RWPE2 (cell line): ENCODE data around the gene XKR3.

Experiments used
- ATAC-seq: fragments of 200-7000 bp; cut with Tn5 transposase; 3 replicates; pipeline ENCODE4 v1.9.1; 2021; ENCODE audit warnings: low read depth
- DNase-seq: peaks from one replicate; pipeline ENCODE4 v3.0.0-alpha.2; 2020; ENCODE audit warnings: low spot score
- H3K27ac ChIP-seq: fragments of 450-650 bp; 2 replicates; pipeline ENCODE4 v1.5.1; 2017; ENCODE audit warnings: mild to moderate bottlenecking; ENCODE audit not compliant: poor library complexity, severe bottlenecking
- H3K27me3 ChIP-seq: fragments of 250-450 bp; sonication (Bioruptor Pico); 2 replicates; pipeline ENCODE4 v1.5.1; 2021; ENCODE audit warnings: mild to moderate bottlenecking, moderate library complexity; ENCODE audit not compliant: insufficient read depth, poor library complexity, severe bottlenecking
- H3K36me3 ChIP-seq: fragments of 250-450 bp; sonication (Bioruptor Pico); 2 replicates; pipeline ENCODE4 v1.5.1; 2020; ENCODE audit warnings: low read depth, mild to moderate bottlenecking, moderate library complexity
- H3K4me1 ChIP-seq: fragments of 250-450 bp; sonication (Bioruptor Pico); 2 replicates; pipeline ENCODE4 v1.5.1; 2021; ENCODE audit warnings: mild to moderate bottlenecking, moderate library complexity; ENCODE audit not compliant: insufficient read depth, poor library complexity, severe bottlenecking
- H3K4me3 ChIP-seq: fragments of 250-450 bp; sonication (Bioruptor Pico); 2 replicates; pipeline ENCODE4 v1.5.1; 2021; ENCODE audit warnings: mild to moderate bottlenecking, moderate library complexity; ENCODE audit not compliant: severe bottlenecking
- H3K9me3 ChIP-seq: fragments of 250-450 bp; sonication (Bioruptor Pico); 2 replicates; pipeline ENCODE4 v1.5.1; 2021; ENCODE audit warnings: mild to moderate bottlenecking, moderate library complexity; ENCODE audit not compliant: severe bottlenecking
- TF ChIP-seq, protein P1 (sequence below): fragments of 450-650 bp; IDR thresholded peaks from one replicate; pipeline ENCODE4 v1.5.1; 2017; ENCODE audit warnings: mild to moderate bottlenecking, moderate library complexity; ENCODE audit not compliant: poor library complexity, severe bottlenecking

XKR3 gene

DNA sequence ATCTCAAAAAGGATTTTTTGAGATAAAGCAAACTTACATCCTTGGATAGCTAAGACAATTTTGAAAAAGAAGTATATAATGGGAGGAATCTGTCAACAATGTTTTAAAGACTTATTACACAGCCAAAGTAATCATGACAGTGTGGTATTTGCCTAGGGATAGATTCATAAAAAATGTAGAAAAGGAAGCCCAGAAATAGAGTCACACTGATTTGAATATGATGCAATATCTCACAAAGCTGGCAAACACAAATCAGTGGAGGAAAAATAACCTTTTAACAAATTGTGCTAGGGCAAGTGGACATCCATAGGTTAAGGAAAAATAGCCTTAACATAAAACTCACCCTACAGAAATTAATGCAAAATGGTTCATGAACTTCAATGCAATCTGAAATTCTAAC, 6.0 kb downstream of the XKR3 start:
- DNase-seq (no peak), ATAC-seq (no peak)
- Histone ChIP-seq H3K27me3 (no peaks in the 10 kb centered on the region), H3K4me3 (no peak overlapping the region), H3K27ac (no peak overlapping the region), H3K4me1 (peaks cover 9% of the 10 kb centered on the region), H3K9me3 (peaks cover 10% of the 10 kb centered on the region), H3K36me3 (no peaks in the 10 kb centered on the region)
- TF ChIP-seq, protein P1, sequence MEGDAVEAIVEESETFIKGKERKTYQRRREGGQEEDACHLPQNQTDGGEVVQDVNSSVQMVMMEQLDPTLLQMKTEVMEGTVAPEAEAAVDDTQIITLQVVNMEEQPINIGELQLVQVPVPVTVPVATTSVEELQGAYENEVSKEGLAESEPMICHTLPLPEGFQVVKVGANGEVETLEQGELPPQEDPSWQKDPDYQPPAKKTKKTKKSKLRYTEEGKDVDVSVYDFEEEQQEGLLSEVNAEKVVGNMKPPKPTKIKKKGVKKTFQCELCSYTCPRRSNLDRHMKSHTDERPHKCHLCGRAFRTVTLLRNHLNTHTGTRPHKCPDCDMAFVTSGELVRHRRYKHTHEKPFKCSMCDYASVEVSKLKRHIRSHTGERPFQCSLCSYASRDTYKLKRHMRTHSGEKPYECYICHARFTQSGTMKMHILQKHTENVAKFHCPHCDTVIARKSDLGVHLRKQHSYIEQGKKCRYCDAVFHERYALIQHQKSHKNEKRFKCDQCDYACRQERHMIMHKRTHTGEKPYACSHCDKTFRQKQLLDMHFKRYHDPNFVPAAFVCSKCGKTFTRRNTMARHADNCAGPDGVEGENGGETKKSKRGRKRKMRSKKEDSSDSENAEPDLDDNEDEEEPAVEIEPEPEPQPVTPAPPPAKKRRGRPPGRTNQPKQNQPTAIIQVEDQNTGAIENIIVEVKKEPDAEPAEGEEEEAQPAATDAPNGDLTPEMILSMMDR, result no peak

DNA sequence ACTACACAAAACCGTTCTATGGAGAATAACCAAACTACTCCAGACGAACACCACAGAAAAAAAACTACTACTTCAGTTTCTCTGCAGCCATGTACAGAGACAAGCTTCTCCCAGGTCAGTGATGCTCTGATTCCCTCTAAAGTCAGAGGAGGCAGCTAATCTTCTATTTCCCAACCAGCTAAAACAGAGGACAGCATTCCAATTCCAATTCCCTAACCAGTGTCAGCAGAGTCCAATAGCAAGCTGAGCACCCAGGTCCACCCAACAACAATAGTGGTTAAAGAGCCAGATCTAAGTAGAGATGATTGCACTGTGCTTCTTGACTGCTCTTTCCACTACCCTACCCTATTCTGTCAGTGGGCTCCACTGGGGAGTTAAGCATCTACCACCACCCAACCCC, 6.7 kb downstream of the XKR3 start:
- Histone ChIP-seq H3K36me3 (no peaks in the 10 kb centered on the region), H3K4me3 (no peak overlapping the region), H3K4me1 (peaks cover 5% of the 10 kb centered on the region), H3K27ac (no peak overlapping the region), H3K9me3 (peaks cover 10% of the 10 kb centered on the region), H3K27me3 (no peaks in the 10 kb centered on the region)
- ATAC-seq (no peak), DNase-seq (no peak)
- TF ChIP-seq, protein P1, result no peak

DNA sequence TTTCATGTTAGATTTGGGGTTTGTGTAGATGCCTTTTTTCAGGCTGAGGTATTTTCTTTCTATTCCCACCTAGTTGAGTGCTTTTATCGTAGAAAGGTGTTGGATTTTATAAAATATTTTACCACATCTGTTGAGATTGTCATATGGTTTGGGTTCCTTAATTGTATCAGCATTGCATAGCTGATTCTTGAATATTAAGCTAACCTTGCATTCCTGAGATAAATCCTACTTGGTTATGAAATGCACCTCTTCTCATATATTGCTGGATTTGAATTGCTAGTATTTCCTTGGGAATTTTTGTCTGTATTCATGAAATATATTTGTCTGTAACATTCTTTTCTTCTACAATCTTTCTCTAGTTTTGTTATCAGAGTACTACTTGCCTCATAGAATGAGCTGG, 10.1 kb downstream of the XKR3 start:
- DNase-seq (no peak), ATAC-seq (no peak)
- no peaks in the 10 kb centered on the region for H3K27me3 ChIP-seq
- H3K36me3 ChIP-seq, result no peaks in the 10 kb centered on the region
- H3K9me3 ChIP-seq, result peaks cover 12% of the 10 kb centered on the region
- peaks cover 12% of the 10 kb centered on the region for H3K4me1 ChIP-seq
- TF ChIP-seq, protein P1, result no peak
- H3K4me3 ChIP-seq, result no peak overlapping the region
- no peak overlapping the region for H3K27ac ChIP-seq

DNA sequence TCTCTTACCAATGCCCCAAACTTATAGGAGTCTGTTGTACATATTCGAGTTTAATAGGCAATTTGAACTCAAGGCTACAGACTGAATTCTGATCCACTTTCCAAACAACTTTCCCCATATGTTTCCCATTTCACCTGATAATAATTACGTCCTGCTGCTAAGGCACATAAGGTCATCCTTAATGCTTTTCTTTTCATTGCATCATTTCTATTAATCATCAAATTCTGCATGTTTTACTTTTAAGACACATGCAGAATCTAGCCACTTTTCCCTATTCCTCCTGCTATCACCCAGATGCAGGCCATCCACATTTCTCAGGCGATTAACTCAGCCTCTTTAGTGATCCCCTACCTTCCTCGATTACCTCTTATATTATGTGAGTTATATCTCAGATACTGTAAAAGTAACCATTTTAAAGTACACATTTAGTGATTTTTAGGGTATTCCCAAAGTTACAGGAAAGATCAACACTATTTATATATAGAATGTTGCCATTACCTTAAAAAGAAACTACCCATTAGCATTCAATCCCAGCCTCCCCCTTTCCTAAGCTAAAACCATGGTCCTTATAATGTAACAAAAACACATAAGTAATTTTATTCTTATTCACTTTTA, 14.9 kb downstream of the XKR3 start:
- ATAC-seq, result no peak
- Histone ChIP-seq H3K4me3 (no peak overlapping the region), H3K27me3 (no peaks in the 10 kb centered on the region), H3K4me1 (peaks cover 22% of the 10 kb centered on the region), H3K9me3 (peaks cover 6% of the 10 kb centered on the region), H3K27ac (no peak overlapping the region), H3K36me3 (no peaks in the 10 kb centered on the region)
- no peak for DNase-seq
- TF ChIP-seq, protein P1, result no peak

DNA sequence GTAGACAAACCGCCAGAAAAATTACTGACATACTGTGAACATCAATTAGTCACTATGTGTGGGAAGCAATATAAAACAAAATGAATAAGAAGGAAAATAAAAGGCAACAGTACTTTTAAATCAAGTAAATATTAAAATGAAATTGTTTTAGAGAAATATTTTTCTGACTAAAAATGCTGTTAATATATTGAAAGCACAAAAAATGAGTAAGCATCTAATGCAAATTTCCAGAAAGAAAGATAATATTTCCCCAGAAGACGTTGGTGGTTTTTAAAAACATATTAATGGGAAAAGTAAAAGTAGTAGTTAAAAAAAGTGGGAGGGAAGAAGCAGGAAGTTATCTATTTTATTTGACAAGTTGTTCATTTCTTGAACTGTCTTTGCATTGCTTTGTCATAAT, 16.5 kb downstream of the XKR3 start:
- H3K9me3 ChIP-seq, result peaks cover 2% of the 10 kb centered on the region
- no peak overlapping the region for H3K4me3 ChIP-seq
- H3K36me3 ChIP-seq, result no peaks in the 10 kb centered on the region
- ATAC-seq, result no peak
- H3K27me3 ChIP-seq, result no peaks in the 10 kb centered on the region
- TF ChIP-seq, protein P1, result no peak
- peaks cover 22% of the 10 kb centered on the region for H3K4me1 ChIP-seq
- DNase-seq, result no peak
- no peak overlapping the region for H3K27ac ChIP-seq
